ENCODE results near the gene EHD2.

DNA sequence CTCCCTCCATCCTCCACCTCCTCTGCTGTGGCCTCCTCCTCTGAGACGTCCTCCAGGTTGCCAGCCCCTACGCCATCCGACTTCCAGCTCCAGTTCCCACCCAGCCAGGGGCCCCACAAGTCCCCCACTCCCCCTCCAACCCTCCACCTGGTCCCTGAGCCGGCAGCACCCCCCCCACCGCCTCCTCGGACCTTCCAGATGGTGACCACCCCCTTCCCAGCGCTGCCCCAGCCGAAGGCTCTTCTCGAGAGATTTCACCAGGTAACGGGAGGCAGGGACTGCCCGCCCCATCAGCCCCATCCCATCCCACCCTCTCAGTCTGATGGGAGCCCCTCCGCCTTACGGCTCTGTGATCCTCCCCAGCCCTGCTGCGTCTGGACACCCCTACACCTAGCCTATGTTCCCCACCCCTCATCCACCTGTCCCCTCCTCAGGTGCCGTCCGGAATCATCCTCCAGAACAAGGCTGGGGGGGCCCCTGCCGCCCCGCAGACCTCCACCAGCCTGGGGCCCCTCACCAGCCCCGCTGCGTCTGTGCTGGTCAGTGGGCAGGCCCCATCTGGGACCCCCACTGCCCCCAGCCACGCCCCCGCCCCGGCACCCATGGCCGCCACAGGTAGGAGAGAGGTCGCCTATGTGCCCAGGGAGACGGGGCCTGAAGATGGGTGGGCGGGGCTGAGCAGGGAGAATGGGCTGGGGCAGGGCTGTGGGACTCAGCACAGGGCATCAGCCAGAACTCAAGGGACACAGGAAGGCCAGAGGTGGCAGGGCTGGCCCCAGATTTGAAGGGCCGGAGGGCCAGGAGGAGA is 18.6 kb upstream of the EHD2 start:
- TF ChIP-seq, protein P1, sequence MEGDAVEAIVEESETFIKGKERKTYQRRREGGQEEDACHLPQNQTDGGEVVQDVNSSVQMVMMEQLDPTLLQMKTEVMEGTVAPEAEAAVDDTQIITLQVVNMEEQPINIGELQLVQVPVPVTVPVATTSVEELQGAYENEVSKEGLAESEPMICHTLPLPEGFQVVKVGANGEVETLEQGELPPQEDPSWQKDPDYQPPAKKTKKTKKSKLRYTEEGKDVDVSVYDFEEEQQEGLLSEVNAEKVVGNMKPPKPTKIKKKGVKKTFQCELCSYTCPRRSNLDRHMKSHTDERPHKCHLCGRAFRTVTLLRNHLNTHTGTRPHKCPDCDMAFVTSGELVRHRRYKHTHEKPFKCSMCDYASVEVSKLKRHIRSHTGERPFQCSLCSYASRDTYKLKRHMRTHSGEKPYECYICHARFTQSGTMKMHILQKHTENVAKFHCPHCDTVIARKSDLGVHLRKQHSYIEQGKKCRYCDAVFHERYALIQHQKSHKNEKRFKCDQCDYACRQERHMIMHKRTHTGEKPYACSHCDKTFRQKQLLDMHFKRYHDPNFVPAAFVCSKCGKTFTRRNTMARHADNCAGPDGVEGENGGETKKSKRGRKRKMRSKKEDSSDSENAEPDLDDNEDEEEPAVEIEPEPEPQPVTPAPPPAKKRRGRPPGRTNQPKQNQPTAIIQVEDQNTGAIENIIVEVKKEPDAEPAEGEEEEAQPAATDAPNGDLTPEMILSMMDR (IDR thresholded peaks at IDR 0.05), result no peak
- no peak for TF ChIP-seq POLR2A (IDR thresholded peaks at IDR 0.05)
